ENCODE data around the gene FBXO3. TPM values are rescaled to one million over a fixed set of nuclear protein-coding genes. Genes with fewer than 3 reads are reported as not detected.
A peak's percentile ranks its signal among the peaks of the same experiment; 100 is the strongest.
"Not testable (repeated sequence)": the region's sequence is repeated elsewhere in the genome, so short reads cannot be mapped to it uniquely, and the experiment has no call there.

The FBXO3 gene
- total RNA-seq, 4 donors from 2014 or later = 31.2 to 45.8 (median 33.4) TPM

DNA sequence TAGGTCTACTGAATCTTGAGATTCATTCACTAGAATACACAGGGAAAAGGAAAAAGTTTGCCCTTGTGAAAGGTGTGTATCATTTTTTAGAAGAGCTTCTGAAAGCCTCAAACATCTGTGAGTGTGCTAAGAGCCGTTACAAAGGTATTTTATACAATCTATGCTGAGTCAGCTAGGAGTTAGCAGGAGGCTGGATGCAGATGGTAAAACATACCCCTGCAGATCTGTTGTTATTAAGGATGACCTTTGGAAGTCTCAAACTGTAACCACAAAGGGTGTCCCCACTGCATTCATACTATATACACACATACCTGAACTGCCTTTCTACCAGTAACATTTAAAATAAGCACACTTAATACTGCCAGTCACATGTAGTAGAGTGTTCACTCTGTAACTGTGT, 65.3 kb downstream of the FBXO3 start:
- TF ChIP-seq POLR2A (IDR thresholded peaks at IDR 0.05) = no peak
- TF ChIP-seq, protein P1, sequence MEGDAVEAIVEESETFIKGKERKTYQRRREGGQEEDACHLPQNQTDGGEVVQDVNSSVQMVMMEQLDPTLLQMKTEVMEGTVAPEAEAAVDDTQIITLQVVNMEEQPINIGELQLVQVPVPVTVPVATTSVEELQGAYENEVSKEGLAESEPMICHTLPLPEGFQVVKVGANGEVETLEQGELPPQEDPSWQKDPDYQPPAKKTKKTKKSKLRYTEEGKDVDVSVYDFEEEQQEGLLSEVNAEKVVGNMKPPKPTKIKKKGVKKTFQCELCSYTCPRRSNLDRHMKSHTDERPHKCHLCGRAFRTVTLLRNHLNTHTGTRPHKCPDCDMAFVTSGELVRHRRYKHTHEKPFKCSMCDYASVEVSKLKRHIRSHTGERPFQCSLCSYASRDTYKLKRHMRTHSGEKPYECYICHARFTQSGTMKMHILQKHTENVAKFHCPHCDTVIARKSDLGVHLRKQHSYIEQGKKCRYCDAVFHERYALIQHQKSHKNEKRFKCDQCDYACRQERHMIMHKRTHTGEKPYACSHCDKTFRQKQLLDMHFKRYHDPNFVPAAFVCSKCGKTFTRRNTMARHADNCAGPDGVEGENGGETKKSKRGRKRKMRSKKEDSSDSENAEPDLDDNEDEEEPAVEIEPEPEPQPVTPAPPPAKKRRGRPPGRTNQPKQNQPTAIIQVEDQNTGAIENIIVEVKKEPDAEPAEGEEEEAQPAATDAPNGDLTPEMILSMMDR (IDR thresholded peaks at IDR 0.05 in 4 of 5, conservative IDR thresholded peaks at IDR 0.05 in 1 of 5) = no peak

DNA sequence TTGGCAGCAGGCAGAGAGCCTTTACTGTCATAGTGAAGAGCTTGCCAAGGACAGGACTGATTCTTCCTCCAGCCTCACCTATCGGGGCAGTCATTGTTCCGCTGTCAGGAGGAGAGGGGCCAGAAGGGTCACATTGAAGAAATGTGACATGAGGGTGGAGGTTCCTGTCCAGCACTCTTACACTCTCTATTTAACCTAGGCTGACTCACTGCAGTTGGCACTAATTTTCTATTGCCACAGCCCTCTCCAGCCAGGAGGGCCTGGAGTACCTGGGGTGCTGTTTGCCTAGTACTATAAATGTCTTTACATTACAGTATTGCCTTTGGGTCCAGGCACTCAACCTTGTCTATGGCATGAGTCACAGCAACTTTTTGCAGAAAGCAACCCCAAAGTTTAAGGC, 66.5 kb downstream of the FBXO3 start:
- H3K36me3 ChIP-seq = peaks cover 2 to 39% of the 10 kb centered on the region in 2 donors
- H3K4me3 ChIP-seq; H3K9me3 ChIP-seq; H3K27me3 ChIP-seq; in situ Hi-C loops (cut with MboI; ENCODE audit: low sequenced_read_pairs in 4 of 4): not testable (repeated sequence)
- peaks cover 64 to 70% of the 10 kb centered on the region in 2 donors for H3K4me1 ChIP-seq
- H3K27ac ChIP-seq = peak overlapping the region; percentile 84 to 99 (median 85)
- DNase-seq = peak; percentile 74 to 83
- peak; percentile 78 to 79 for ATAC-seq
- intact Hi-C loops (cut with DNase I; ENCODE audit: low total_unique reads) = loop anchor here (10.0 kb wide), 3 partner anchors 453 to 727 kb away; partner anchors contain the start of genes CAT and HIPK3

More for the DNA sequence above, 65.3 kb downstream of the FBXO3 start:
- H3K27me3 ChIP-seq = no peaks in the 10 kb centered on the region
- no peaks in the 10 kb centered on the region for H3K9me3 ChIP-seq
- in situ Hi-C loops (cut with MboI; ENCODE audit: low sequenced_read_pairs in 4 of 4) (no loop called here), intact Hi-C loops (cut with DNase I; ENCODE audit: low total_unique reads) (loop anchor here (10.0 kb wide), 3 partner anchors 454 to 726 kb away; partner anchors contain the start of genes CAT and HIPK3)
- peaks cover 55 to 60% of the 10 kb centered on the region in 2 donors for H3K4me1 ChIP-seq
- no peak overlapping the region for H3K4me3 ChIP-seq
- H3K27ac ChIP-seq = peak overlapping the region; percentile 84 to 99 (median 85)
- peaks cover 2 to 50% of the 10 kb centered on the region in 2 donors for H3K36me3 ChIP-seq
- ATAC-seq = no peak
- no peak for DNase-seq

DNA sequence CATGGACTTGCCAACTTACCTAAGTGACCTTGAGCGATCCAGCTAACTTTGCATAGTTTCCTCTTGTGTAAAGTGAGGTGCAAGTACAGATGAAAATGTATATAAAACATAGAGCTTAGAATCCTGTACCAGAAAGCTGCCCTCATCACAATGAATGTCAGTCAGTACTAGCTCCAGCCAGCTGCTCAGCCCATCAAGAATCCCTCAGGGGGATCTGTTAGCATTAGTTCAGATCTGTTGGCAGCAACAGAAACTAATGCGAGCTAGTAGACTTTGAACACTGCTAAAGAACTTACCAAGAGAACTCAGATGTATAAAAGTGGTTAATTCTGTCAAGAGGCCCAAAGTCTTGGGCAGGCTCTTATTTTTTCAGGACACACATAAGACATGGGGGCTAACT, 67.4 kb downstream of the FBXO3 start:
- Histone ChIP-seq H3K36me3 (peaks cover 2 to 30% of the 10 kb centered on the region in 2 donors), H3K27ac (peak overlapping the region; percentile 84 to 99 (median 85)), H3K27me3 (no peaks in the 10 kb centered on the region), H3K9me3 (no peaks in the 10 kb centered on the region), H3K4me3 (no peak overlapping the region), H3K4me1 (peaks cover 73 to 79% of the 10 kb centered on the region in 2 donors)
- DNase-seq (no peak), ATAC-seq (no peak)
- in situ Hi-C loops (cut with MboI; ENCODE audit: low sequenced_read_pairs in 4 of 4) (no loop called here), intact Hi-C loops (cut with DNase I; ENCODE audit: low total_unique reads) (loop anchor here (10.0 kb wide), 3 partner anchors 452 to 728 kb away; partner anchors contain the start of genes CAT and HIPK3)
- TF ChIP-seq POLR2A (IDR thresholded peaks at IDR 0.05) = no peak

DNA sequence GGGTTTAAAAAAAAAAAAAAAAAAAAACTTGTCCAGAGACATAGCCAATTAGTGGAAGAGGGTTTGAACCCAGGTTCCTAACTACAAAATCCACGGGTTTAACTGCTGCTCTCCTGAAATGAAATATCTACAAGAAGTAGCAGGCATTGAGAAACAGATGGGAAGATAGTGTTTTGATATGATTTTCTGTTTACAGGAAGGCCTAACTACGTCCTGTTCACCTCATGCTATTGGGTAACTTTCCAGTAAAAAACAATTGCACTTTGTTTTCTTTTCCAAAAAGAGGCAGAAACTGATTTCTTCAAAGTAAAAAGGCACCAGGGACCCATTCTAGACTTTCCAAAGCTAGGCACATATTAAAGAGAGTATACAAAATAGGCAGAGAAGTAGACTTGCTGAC, 67.8 kb downstream of the FBXO3 start:
- peak overlapping the region; percentile 84 to 99 (median 85) for H3K27ac ChIP-seq
- no peaks in the 10 kb centered on the region for H3K9me3 ChIP-seq
- TF ChIP-seq, protein P1 (IDR thresholded peaks at IDR 0.05 in 4 of 5, conservative IDR thresholded peaks at IDR 0.05 in 1 of 5) = no peak
- TF ChIP-seq POLR2A (IDR thresholded peaks at IDR 0.05) = no peak
- peaks cover 2 to 26% of the 10 kb centered on the region in 2 donors for H3K36me3 ChIP-seq
- H3K27me3 ChIP-seq = no peaks in the 10 kb centered on the region
- in situ Hi-C loops (cut with MboI; ENCODE audit: low sequenced_read_pairs in 4 of 4) = no loop called here
- H3K4me1 ChIP-seq = peaks cover 77 to 83% of the 10 kb centered on the region in 2 donors
- intact Hi-C loops (cut with DNase I; ENCODE audit: low total_unique reads) = loop anchor here (10.0 kb wide), 3 partner anchors 452 to 728 kb away; partner anchors contain the start of genes CAT and HIPK3
- no peak for DNase-seq
- no peak for ATAC-seq
- H3K4me3 ChIP-seq = no peak overlapping the region

DNA sequence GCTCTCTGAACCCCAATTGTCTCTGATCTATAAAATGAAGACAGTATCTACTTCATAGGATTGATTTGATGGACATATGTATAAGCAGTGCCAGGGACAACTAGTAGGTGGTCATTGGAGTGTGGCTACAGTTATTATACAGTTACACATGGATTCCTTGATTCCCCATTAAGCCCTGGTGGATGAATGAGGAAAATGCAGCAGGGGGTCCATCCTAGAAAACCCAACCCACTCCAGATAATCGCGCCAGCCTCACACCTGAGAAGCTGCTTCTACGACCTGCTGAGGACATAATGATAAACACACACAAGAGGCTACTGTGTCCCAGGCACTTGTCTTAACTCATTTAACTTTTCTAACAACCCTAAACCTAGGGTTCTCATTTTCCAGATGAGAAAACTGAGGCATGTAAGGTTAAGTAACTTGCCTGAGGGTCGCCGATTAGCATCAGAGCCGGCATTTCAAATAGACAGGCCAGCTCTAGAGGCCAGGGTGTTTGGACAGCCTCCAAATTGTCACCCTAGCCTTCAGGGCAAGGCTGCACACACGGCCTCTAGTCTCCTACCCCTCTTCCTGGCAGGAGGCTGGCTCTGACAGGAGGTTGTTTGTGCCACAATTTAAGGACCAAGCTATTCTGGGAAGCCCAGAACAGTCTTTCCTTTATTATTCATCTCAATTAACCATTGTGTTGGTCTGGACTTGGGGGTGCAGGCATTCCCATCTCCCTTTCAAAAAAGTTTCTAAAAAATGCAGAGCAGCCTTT, 69.9 kb downstream of the FBXO3 start:
- no peak for TF ChIP-seq POLR2A (IDR thresholded peaks at IDR 0.05)
- TF ChIP-seq, protein P1 (IDR thresholded peaks at IDR 0.05 in 4 of 5, conservative IDR thresholded peaks at IDR 0.05 in 1 of 5) = no peak
- peaks cover 0 to 9% of the 10 kb centered on the region in 2 donors for H3K36me3 ChIP-seq
- H3K27me3 ChIP-seq = no peaks in the 10 kb centered on the region
- peak overlapping the region; percentile 84 to 99 (median 85) for H3K27ac ChIP-seq
- intact Hi-C loops (cut with DNase I; ENCODE audit: low total_unique reads) (loop anchor here (2.0 to 10.0 kb wide), 4 partner anchors 18 to 730 kb away; partner anchors contain the start of genes CAT and HIPK3), in situ Hi-C loops (cut with MboI; ENCODE audit: low sequenced_read_pairs in 4 of 4) (no loop called here)
- peaks cover 82 to 90% of the 10 kb centered on the region in 2 donors for H3K4me1 ChIP-seq
- no peaks in the 10 kb centered on the region for H3K9me3 ChIP-seq
- ATAC-seq (no peak), DNase-seq (no peak)
- H3K4me3 ChIP-seq = no peak overlapping the region
